GM18867 (cell line): ENCODE measurements around the gene DMRTB1.

Source experiments
- ATAC-seq: cut with Tn5 transposase; IDR thresholded peaks from one replicate; pipeline ENCODE4 v1.9.1; 2021; ENCODE audit warnings: mild to moderate bottlenecking, moderate library complexity; ENCODE audit not compliant: unreplicated experiment

DMRTB1 gene

DNA sequence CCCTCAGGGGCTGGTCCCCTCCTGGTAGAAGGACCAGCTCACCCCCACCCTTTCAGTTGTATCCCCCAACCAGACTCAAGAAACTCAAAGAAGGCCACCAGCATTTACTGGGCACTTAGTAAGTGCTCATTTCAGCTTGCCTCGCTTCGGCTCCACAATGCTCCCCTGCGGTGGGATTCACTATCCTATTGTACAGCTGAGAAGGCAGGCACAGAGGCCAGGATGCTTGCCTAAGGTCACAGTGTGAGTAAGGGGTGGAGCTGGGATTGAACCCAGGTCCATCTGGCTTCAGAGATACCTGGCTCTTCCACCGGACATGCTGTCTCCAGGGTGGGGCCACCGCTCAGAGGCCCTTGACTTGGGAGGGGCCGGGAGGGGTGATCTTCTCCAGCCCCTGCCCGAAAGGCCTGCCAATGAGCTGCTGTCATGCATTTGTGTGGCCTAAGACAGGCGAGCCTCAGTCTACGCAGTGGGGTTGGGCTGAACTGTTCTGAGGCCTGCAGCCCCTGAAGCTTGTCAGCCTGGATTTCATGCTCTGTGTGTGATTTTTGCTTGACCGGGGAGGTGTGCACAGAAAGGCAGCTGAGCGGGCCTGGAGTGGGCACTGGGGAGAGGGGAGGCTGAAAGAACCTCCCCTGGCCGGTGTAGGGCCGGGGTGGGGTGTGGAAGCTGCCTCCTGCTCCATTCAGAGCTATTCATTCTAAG, 48.1 kb downstream of the DMRTB1 start:
- no peak for ATAC-seq

- ATAC-seq = no peak
Observed at GRCh38 chr1:53508056-53508990, 49.1 kb downstream of the DMRTB1 start.

- no peak for ATAC-seq
Observed at GRCh38 chr1:53508991-53509666, 49.9 kb downstream of the DMRTB1 start.

- no peak for ATAC-seq
Observed at GRCh38 chr1:53509775-53510174, 50.6 kb downstream of the DMRTB1 start.

- ATAC-seq = no peak
Observed at GRCh38 chr1:53510215-53510614, 51.0 kb downstream of the DMRTB1 start.

- ATAC-seq = no peak
Observed at GRCh38 chr1:53511323-53511932, 52.2 kb downstream of the DMRTB1 start.

DNA sequence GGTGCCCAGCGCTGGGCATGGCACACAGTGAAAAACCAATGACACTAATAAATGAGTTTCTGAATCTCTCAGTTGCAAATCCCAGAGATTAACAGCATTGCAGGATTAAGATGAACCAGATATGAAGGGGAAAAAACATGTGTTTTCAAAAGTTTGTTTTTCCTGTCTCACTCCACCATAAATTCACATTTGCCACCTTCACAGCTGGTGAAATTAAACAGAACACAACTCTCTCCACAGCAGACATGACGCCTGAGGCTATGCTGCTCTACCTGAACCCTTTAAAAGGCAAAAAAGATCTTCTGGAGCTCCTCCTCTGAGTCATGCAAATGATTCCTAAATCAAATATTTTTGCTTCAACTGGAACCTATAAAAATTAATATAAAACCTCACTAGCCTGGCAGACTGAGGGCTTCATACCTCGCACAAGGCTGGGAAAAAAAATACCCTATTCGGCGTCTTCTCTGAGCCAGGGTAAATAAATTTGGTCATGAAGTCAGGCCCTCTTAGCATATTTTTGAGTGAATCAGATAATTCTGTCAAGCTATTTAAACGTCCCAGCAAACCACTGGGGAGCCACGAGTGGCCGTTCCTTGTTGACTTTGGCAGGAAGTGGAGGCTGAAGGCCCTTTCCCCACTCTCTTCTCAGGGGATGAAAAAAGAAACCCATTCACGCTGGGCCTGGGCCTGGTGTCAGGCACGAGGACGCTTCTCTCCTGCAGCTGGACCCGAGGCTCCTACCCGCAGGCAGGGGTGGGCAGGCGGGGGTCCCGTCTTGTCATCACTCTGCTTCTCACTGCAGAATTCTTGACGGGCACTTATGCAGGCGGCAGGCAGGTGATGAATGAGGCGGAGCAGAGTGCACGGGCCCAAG, 53.0 kb downstream of the DMRTB1 start:
- ATAC-seq = no peak

DNA sequence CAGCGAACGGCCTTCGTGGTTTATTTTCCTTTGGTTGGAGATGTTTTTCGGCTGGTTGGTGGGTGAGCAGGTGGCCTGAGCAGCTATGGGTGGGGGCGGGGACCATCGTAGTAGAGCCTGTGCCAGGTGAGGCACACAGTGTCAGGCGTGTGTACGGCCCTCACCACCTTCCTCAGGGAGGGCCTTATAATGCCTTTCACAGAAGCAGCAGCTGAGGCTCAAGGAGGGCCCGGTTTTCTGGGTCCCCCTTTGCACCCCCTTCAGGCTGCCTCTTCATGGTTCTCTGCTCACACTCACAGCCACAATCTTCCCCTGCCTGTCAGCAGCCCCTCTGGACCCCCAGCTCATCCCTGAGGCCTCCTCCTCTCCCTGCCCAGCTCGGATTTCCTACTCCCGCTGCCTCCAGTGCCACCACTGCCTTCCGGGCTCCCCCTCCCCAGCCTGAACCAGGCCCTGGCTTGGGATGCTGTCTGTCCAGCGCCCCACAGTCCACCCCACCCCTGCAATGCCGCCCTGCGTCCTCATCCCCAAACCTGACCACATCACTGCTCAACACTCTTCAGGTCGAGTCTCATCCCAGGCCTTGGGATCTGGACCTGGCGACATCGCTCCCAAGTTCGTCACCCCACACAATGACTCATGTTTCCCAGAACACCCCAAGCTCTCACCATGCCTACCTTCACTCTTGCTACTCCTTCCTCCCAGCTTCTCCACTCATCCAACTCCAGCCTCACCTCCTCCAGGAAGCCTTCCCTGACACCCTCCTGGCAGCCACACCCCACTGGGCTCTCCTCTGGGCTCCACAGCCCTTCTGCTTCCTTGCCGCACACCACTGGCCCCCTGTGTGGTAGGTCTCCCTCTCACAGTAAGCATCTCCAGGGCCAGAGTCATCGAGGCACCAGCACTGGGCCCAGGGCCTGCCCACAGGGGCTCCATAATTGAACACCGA, 53.9 kb downstream of the DMRTB1 start:
- no peak for ATAC-seq

- ATAC-seq = no peak
Observed at GRCh38 chr1:53513846-53514245, 54.6 kb downstream of the DMRTB1 start.

DNA sequence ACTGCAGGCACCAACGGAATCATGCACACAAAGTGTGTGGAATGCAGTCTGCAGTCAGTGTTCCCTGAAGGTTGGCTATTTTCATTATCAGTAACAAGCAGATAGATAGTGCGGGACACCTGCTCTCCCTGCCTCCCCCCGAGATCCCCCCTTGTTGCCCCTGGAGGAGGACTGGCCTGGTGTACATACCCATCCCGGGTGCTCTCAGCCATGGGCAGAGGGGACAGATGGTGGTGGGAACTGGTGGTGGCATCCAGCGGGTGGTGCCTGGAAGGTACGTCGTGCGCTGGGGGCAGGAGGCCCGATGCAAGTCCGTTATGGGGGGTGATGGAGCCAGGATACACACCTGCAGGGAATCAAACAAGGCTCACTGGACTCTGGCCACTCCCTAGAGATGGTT, 55.2 kb downstream of the DMRTB1 start:
- no peak for ATAC-seq

- ATAC-seq = no peak
Observed at GRCh38 chr1:53516181-53516580, 57.0 kb downstream of the DMRTB1 start.
